OCI-LY7 (cell line): ENCODE results near the gene ALG5. TPM values are rescaled to one million over a fixed set of nuclear protein-coding genes. Genes with fewer than 3 reads are reported as not detected.

Experiments
- BruUV-seq: library from RNA; stranded (reverse); fragments of 400-500 nt; replicated peaks from 2 replicates; lab custom pipeline; 2021; lab: Mats Ljungman, UMichigan
- CTCF ChIA-PET: fragments of 300-600 bp; sonication (Branson Sonifier 250); formaldehyde crosslinking; loops from one replicate; lab custom pipeline; 2022; ENCODE audit warnings: antibody characterized with exemption; ENCODE audit not compliant: unreplicated experiment; lab: Charles Lee
- POLR2A ChIA-PET: fragments of 300-600 bp; sonication (Branson Sonifier 250); formaldehyde crosslinking; loops from one replicate; lab custom pipeline; 2022; ENCODE audit warnings: antibody characterized with exemption; lab: Charles Lee
- DNase-seq: peaks from one replicate; pipeline ENCODE4 v3.0.0-alpha.2; 2015; ENCODE audit warnings: low spot score
- H2AFZ ChIP-seq: fragments of 200-600 bp; sonication (generic), shearing (Covaris generic); 2 replicates; pipeline ENCODE4 v1.6.1; 2014; ENCODE audit warnings: mild to moderate bottlenecking, antibody characterized with exemption, low read length, moderate library complexity
- H3K27ac ChIP-seq: fragments of 200-600 bp; sonication (generic); 2 replicates; pipeline ENCODE4 v1.5.1; 2014; ENCODE audit warnings: mixed run types, low read depth, mild to moderate bottlenecking, moderate library complexity, low read length, inconsistent platforms; ENCODE audit not compliant: poor library complexity, severe bottlenecking
- H3K36me3 ChIP-seq: fragments of 200-600 bp; sonication (generic); 2 replicates; pipeline ENCODE4 v1.6.1; 2014; ENCODE audit warnings: mild to moderate bottlenecking, antibody characterized with exemption, low read length, moderate library complexity, mixed read lengths; ENCODE audit not compliant: insufficient read depth
- H3K4me1 ChIP-seq: fragments of 200-600 bp; sonication (generic); 2 replicates; pipeline ENCODE4 v1.5.1; 2014; ENCODE audit warnings: mild to moderate bottlenecking, low read length; ENCODE audit not compliant: insufficient read depth, poor library complexity, severe bottlenecking
- H3K4me2 ChIP-seq: fragments of 200-600 bp; sonication (generic); 2 replicates; pipeline ENCODE4 v1.6.1; 2014; ENCODE audit warnings: mild to moderate bottlenecking, low read length
- H3K4me3 ChIP-seq: fragments of 200-600 bp; sonication (generic); 2 replicates; pipeline ENCODE4 v1.5.1; 2014; ENCODE audit warnings: mild to moderate bottlenecking, low read depth, low read length; ENCODE audit not compliant: poor library complexity, severe bottlenecking
- H3K79me2 ChIP-seq: fragments of 200-600 bp; sonication (generic); 2 replicates; pipeline ENCODE4 v1.6.1; 2016; ENCODE audit warnings: low read depth, mild to moderate bottlenecking, low read length, moderate library complexity, mixed read lengths; ENCODE audit not compliant: insufficient read depth
- H3K9me2 ChIP-seq: fragments of 200-600 bp; sonication (generic); 2 replicates; pipeline ENCODE4 v1.6.1; 2016; ENCODE audit warnings: mild to moderate bottlenecking, low read length, mixed read lengths; ENCODE audit not compliant: insufficient read depth
- H3K9me3 ChIP-seq: fragments of 200-600 bp; sonication (generic); 2 replicates; pipeline ENCODE4 v1.6.1; 2014; ENCODE audit warnings: mild to moderate bottlenecking, mixed run types, low read length, mixed read lengths
- H4K20me1 ChIP-seq: fragments of 200-600 bp; sonication (generic); 2 replicates; pipeline ENCODE4 v1.6.1; 2014; ENCODE audit warnings: mild to moderate bottlenecking, antibody characterized with exemption, low read length, moderate library complexity, mixed read lengths; ENCODE audit not compliant: insufficient read depth
- EZH2phosphoT487 ChIP-seq: fragments of 200-600 bp; sonication (generic); IDR thresholded peaks from 2 replicates; pipeline ENCODE4 v1.6.1; 2018; ENCODE audit warnings: low read depth, borderline replicate concordance, mild to moderate bottlenecking, mixed run types, antibody characterized with exemption, low read length, moderate library complexity, mixed read lengths
- intact Hi-C: fragments of 100-400 bp; cut with micrococcal nuclease; formaldehyde crosslinking; loops from one replicate; pipeline ENCODE4 v1.10.0; 2022; ENCODE audit not compliant: unreplicated experiment
- total RNA-seq, 2 experiments: library from RNA; depleted of rRNA in 1 of 2; stranded (reverse); fragments of >200 nt in 1 of 2; shearing (Covaris generic) in 1 of 2; gene quantifications; 2 replicates each; pipeline ENCODE4 v1.2.3, GENCODE V29; 2014 to 2022
- TF ChIP-seq, protein P1 (sequence below): fragments of 200-600 bp; sonication (generic); conservative IDR thresholded peaks from 2 replicates; pipeline ENCODE4 v1.5.1; 2014; ENCODE audit warnings: mild to moderate bottlenecking, antibody characterized with exemption, low read length, moderate library complexity, mixed read lengths

The ALG5 gene
- total RNA-seq, 2 experiments from 2014 or later, result 23.8 to 31.6 TPM

DNA sequence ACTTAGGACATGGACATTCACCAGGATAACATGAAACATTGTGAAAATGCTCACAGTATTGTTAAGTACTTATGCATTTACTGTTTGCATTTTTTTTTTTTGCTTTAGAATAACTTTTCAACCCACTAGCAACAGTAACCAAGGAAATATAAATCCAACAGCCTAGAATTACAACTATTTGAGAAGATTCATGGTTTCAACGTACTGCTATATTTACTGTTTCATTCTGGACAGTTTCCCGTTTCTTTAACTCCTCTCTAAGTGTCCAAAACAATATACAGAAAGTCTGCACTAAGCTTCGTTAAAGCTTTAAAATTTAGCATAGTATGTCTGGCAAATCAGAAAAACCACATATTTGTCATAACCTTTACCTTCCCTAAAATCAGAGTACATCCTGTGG lies 81.8 kb downstream of the ALG5 start:
- POLR2A ChIA-PET, result interaction anchor here (0.7 to 2.2 kb wide), 2 partner anchors 65 to 88 kb away, joined by 4 to 5 read pairs; no protein-coding TSS in a partner anchor
- Histone ChIP-seq H2AFZ (no peak overlapping the region), H3K9me3 (no peaks in the 10 kb centered on the region), H3K27ac (peak overlapping the region; percentile 76), H3K36me3 (no peaks in the 10 kb centered on the region), H3K79me2 (peaks cover 67% of the 10 kb centered on the region), H4K20me1 (no peaks in the 10 kb centered on the region), H3K4me3 (peak overlapping the region; percentile 84), H3K9me2 (no peaks in the 10 kb centered on the region), H3K4me1 (peaks cover 84% of the 10 kb centered on the region), H3K4me2 (peak overlapping the region; percentile 96)
- BruUV-seq, result no TSS peak
- CTCF ChIA-PET, result no interaction called here
- TF ChIP-seq, protein P1, sequence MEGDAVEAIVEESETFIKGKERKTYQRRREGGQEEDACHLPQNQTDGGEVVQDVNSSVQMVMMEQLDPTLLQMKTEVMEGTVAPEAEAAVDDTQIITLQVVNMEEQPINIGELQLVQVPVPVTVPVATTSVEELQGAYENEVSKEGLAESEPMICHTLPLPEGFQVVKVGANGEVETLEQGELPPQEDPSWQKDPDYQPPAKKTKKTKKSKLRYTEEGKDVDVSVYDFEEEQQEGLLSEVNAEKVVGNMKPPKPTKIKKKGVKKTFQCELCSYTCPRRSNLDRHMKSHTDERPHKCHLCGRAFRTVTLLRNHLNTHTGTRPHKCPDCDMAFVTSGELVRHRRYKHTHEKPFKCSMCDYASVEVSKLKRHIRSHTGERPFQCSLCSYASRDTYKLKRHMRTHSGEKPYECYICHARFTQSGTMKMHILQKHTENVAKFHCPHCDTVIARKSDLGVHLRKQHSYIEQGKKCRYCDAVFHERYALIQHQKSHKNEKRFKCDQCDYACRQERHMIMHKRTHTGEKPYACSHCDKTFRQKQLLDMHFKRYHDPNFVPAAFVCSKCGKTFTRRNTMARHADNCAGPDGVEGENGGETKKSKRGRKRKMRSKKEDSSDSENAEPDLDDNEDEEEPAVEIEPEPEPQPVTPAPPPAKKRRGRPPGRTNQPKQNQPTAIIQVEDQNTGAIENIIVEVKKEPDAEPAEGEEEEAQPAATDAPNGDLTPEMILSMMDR, result no peak
- no peak for TF ChIP-seq EZH2phosphoT487
- intact Hi-C loops, result no loop called here
- DNase-seq, result no peak

DNA sequence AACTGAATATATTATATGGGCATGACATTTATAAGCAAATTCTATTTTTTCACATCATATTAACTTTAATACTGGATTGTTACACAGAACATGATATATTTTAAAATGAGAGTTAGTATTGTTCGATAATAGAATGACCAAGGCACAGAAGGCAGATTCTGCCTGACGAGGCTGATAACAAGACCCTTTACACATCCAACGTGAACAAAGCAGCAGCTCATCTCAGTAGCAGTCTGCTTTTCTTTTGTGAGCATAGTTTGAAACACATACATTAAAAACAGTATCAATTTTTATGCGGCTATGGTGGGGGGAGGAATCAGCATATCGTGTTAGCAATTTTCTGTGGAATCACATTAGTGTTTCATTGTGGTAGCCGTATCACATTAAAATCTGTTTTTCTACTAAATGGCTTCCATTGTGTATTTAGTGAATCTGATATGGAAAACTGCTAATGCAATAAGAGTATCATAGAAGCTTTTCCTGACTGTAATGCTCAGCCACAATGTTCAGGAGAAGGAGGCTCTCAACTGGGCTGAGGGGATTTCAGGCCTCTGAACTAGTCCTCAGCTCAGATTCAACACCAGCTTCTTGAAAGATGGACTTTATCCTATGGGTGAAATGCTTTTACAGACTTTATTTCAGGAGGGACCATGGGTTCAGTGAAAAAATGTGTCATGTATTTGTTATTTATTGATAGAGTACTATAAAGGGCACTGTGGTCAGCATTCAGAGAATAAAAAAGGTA lies 83.1 kb downstream of the ALG5 start:
- no peaks in the 10 kb centered on the region for H3K36me3 ChIP-seq
- CTCF ChIA-PET, result no interaction called here
- H2AFZ ChIP-seq, result no peak overlapping the region
- no peaks in the 10 kb centered on the region for H4K20me1 ChIP-seq
- H3K9me3 ChIP-seq, result no peaks in the 10 kb centered on the region
- DNase-seq, result no peak
- H3K79me2 ChIP-seq, result peaks cover 72% of the 10 kb centered on the region
- no peak overlapping the region for H3K4me3 ChIP-seq
- POLR2A ChIA-PET, result interaction anchor here (0.6 to 1.2 kb wide), 4 partner anchors 16 to 81 kb away, joined by 3 to 5 read pairs (median 4); no protein-coding TSS in a partner anchor
- TF ChIP-seq EZH2phosphoT487, result no peak
- TF ChIP-seq, protein P1, result no peak
- peaks cover 77% of the 10 kb centered on the region for H3K4me1 ChIP-seq
- no TSS peak for BruUV-seq
- no peaks in the 10 kb centered on the region for H3K9me2 ChIP-seq
- intact Hi-C loops, result no loop called here
- no peak overlapping the region for H3K27ac ChIP-seq
- H3K4me2 ChIP-seq, result peak overlapping the region; percentile 96

DNA sequence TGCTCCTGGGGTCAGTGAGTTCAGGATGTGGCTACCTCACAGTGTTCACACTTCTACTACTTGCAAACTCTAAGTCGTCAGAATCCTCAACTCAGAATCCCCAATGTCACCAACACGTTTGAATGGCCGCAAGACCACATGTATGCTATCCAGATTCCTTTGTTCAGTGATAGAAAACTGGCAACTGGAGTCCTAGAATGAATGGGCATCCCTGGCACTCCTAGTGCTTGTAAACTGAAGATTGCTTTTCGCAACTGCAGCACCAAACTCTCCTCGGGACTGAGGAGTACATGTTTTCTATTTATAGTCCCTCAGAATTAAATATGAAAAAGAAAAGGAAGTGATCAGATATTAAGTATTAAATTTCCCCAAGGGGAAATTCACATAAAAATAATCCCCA lies 84.0 kb downstream of the ALG5 start:
- Histone ChIP-seq H4K20me1 (no peaks in the 10 kb centered on the region), H3K79me2 (peaks cover 81% of the 10 kb centered on the region), H3K9me3 (no peaks in the 10 kb centered on the region), H3K27ac (no peak overlapping the region), H2AFZ (no peak overlapping the region), H3K36me3 (no peaks in the 10 kb centered on the region), H3K9me2 (no peaks in the 10 kb centered on the region), H3K4me1 (peaks cover 75% of the 10 kb centered on the region), H3K4me2 (peak overlapping the region; percentile 96), H3K4me3 (no peak overlapping the region)
- intact Hi-C loops, result no loop called here
- TSS peak; percentile 18 for BruUV-seq
- POLR2A ChIA-PET, result interaction anchor here (0.7 to 1.2 kb wide), 2 partner anchors 48 to 1563 kb away, joined by 3 read pairs; no protein-coding TSS in a partner anchor
- DNase-seq, result no peak
- no peak for TF ChIP-seq EZH2phosphoT487
- TF ChIP-seq, protein P1, result no peak
- CTCF ChIA-PET, result no interaction called here
